Activated T-cell treated with anti-CD3 and anti-CD28 coated beads, Interleukin-2, amount 50 U/mL, for 72 hours (primary cell): ENCODE measurements around the gene APOLD1. TPM values are rescaled to one million over a fixed set of nuclear protein-coding genes. Genes with fewer than 3 reads are reported as not detected.
A peak's percentile ranks its signal among the peaks of the same experiment; 100 is the strongest.
"Not testable (repeated sequence)": the region's sequence is repeated elsewhere in the genome, so short reads cannot be mapped to it uniquely, and the experiment has no call there.

Experiments
- ATAC-seq, 2 donors: fragments of 150-1000 bp; cut with Tn5 transposase; replicated peaks in 1 of 2; 2 replicates each; pipeline ENCODE4 v1.10.0; 2021; ENCODE audit warnings: moderate library complexity in 2 of 2, mild to moderate bottlenecking in 1 of 2
- DNase-seq, 2 donors: peaks; one replicate each; pipeline ENCODE4 v3.0.0; 2021 to 2022; ENCODE audit warnings: mixed read lengths in 1 of 2
- H3K27ac Mint-ChIP-seq: one replicate; pipeline ENCODE4 v1.8.0; 2022; ENCODE audit warnings: mild to moderate bottlenecking, moderate library complexity, mixed read lengths
- H3K27me3 Mint-ChIP-seq: one replicate; pipeline ENCODE4 v1.8.0; 2022; ENCODE audit warnings: low read depth, mixed read lengths
- H3K36me3 Mint-ChIP-seq, 2 donors: one replicate each; pipeline ENCODE4 v1.8.0; 2022; ENCODE audit warnings: mixed read lengths in 2 of 2, mild to moderate bottlenecking in 1 of 2; ENCODE audit not compliant: insufficient read depth in 2 of 2
- H3K4me1 Mint-ChIP-seq: one replicate; pipeline ENCODE4 v1.8.0; 2022; ENCODE audit warnings: low read depth, mixed read lengths
- H3K4me3 Mint-ChIP-seq, 2 donors: one replicate each; pipeline ENCODE4 v1.8.0; 2022; ENCODE audit warnings: mild to moderate bottlenecking in 2 of 2, mixed read lengths in 2 of 2, moderate library complexity in 2 of 2
- H3K9me3 Mint-ChIP-seq, 2 donors: one replicate each; pipeline ENCODE4 v1.8.0; 2022; ENCODE audit warnings: mixed read lengths in 2 of 2
- total RNA-seq, 2 donors: library from RNA; stranded (reverse); gene quantifications; one replicate each; pipeline ENCODE4 v1.2.3, GENCODE V29; 2022

APOLD1 gene
- total RNA-seq, 2 donors from 2014 or later, result 10.4 to 12.8 TPM

DNA sequence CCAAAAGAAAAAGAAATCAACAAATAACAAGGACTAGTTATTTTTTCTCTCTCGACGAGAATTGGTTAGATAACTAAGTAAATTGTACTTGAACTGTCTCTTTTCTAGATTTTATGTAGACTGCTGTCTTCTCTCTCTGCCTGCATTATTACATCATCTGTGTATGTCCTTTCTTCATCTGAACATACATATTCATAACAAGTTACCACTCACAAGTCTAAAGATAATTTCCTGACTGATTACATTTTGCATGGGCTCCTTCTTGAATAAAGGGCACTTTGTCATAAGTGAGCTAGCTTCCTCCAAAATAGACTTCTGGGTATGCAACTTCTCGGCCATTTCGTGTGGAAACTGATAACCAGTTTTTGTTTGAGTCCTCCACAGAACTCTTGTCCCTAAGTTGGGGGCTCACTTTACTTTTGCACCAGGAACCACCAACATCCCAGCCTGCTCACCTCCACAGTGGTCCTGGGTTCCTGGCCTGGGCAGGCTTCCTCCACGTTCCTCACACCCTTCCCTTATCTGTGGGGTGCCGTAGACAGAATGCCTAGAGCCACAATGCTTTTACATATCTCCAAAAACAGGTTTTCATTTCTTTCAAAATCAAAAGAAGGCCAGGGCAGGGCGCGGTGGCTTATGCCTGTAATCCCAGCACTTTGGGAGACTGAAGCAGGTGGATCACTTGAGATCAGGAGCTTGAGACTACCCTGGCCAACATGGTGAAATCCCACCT, 21.5 kb downstream of the APOLD1 start:
- no peak for DNase-seq
- no peaks in the 10 kb centered on the region for H3K9me3 Mint-ChIP-seq
- H3K27ac Mint-ChIP-seq, result peak overlapping the region; percentile 76
- H3K4me3 Mint-ChIP-seq, result peak overlapping the region in 1 of 2 donors; percentile 41
- no peaks in the 10 kb centered on the region for H3K27me3 Mint-ChIP-seq
- H3K36me3 Mint-ChIP-seq, result no peaks in the 10 kb centered on the region
- peaks cover 59% of the 10 kb centered on the region for H3K4me1 Mint-ChIP-seq
- ATAC-seq, result no peak

DNA sequence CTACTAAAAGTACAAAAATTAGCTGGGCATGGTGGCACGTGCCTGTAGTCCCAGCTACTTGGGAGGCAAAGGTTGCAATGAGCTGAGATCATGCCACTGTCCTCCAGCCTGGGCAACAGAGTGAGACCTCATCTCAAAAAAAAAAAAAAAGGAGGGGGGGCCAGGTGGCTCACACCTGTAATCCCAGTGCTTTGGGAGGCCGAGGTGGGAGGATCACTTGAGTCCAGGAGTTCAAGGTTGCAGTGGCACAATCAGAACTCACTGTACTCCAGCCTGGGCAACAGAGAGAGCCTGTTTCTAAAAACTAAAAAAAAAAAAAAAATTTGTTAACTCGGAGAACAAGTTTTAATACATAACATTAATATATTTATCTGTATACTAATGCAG, 22.1 kb downstream of the APOLD1 start:
- Mint-ChIP-seq H3K27ac (peak overlapping the region; percentile 76), H3K4me3 (peak overlapping the region; percentile 26 to 41), H3K4me1 (peaks cover 53% of the 10 kb centered on the region)
- not testable (repeated sequence) for H3K36me3 Mint-ChIP-seq, DNase-seq, H3K9me3 Mint-ChIP-seq, ATAC-seq, H3K27me3 Mint-ChIP-seq

DNA sequence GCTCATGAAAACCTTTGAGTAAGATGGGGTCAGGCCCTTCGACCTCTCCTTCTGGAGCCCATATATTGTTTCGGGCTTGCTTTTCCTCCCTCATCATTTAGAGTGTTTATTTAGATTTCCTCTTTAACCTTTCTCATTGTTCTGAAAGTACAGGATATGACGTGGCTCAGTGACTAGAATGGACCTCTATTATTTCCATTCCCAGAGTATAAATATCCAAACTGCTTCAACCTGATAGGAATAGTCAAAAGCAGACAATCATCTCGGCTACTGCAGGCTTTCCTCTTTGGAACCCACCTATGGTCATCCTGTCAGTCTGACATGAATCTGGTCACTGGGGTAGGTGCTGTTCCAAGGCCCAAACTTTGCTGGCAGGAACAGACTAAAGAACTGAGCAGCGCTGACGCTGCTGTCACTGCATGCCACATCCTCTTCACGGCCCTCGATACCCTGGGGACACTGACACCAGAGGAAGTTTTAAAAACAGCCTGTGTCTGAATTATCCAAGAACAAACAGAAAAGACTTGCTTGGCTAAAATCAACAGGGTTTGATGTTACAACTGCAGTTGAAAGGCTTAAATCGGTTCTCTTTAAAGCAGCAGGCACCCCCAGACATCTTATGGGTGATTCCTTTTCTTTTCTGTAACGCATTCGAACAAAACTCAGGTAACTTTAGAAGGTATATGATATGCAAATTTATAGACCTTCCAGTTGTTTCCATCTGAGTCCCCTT, 22.7 kb downstream of the APOLD1 start:
- peak overlapping the region; percentile 68 for H3K27ac Mint-ChIP-seq

DNA sequence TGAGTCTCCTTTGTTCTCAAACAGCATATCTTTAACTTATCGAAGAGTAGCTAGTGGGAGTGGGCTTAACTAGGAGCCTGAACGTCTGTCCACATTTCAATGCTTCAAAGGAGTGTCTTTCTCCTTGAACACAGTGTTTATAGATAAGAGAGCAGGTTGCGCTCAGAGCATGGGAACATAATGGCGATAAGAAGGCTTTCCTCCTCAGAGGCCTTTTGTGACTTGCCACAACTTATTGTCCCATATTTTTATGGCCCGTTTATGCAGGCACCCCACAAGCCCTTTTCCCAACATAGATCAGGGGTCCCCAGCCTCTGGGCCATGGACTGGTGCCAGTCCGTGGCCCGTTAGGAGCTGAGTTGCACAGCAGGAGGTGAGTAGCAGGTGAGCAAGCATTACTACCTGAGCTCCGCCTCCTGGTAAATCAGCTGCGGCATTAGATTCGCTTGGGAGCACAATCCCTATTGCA, 25.1 kb downstream of the APOLD1 start:
- no peak for ATAC-seq
- Mint-ChIP-seq H3K4me3 (no peak overlapping the region), H3K36me3 (peaks cover 6 to 10% of the 10 kb centered on the region in 2 donors), H3K27me3 (no peaks in the 10 kb centered on the region), H3K4me1 (peaks cover 58% of the 10 kb centered on the region), H3K27ac (no peak overlapping the region), H3K9me3 (no peaks in the 10 kb centered on the region)
- DNase-seq, result no peak

More for the DNA sequence above, 22.7 kb downstream of the APOLD1 start:
- DNase-seq (peak; percentile 51 to 61), ATAC-seq (peak; percentile 72 to 79)
- Mint-ChIP-seq H3K4me3 (peak overlapping the region; percentile 65 to 76), H3K27me3 (no peaks in the 10 kb centered on the region), H3K36me3 (peaks cover 0 to 1% of the 10 kb centered on the region in 2 donors), H3K9me3 (no peaks in the 10 kb centered on the region), H3K4me1 (peaks cover 53% of the 10 kb centered on the region)

DNA sequence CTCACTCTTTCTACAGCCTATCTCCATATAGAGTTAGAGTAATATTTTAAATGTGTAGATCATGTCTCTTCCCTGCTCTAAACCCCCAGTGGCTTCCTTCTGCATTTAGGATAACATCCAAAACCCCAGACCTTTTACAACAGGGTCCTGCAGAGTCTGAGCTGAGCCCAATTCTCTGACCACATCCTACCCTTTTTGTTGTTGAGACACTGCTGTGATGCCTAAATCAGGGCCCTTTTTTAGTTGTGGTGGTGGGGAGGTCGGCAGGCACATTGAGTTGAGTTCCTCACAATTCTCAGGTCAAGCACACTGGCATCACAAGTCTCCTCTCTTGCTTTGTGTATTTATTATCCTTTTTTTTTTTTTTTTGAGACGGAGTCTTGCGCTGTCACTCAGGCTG, 25.9 kb downstream of the APOLD1 start:
- Mint-ChIP-seq H3K4me3 (no peak overlapping the region), H3K36me3 (peaks cover 10 to 17% of the 10 kb centered on the region in 2 donors), H3K9me3 (no peaks in the 10 kb centered on the region), H3K4me1 (peaks cover 66% of the 10 kb centered on the region), H3K27me3 (no peaks in the 10 kb centered on the region), H3K27ac (no peak overlapping the region)
- no peak for DNase-seq
- ATAC-seq, result no peak

DNA sequence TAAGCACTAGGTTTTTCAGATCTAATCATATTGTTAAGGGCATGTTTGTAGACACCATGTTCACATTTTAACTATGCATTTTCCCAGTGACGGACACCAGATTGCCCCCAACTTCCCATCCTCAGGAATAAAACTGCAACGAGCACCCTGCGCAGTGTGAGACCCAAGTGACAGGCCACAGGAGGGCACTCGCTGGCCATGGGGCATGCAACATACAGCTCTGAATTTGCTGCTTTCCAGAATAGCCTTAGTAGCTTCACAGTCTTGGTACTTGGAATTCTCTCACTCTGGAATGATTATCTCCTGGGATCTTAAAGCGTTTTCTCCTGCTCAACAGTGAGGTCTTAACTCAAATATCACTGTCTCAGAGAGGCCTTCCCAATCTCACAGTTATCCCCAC, 26.7 kb downstream of the APOLD1 start:
- no peak for DNase-seq
- Mint-ChIP-seq H3K36me3 (peaks cover 10 to 21% of the 10 kb centered on the region in 2 donors), H3K27me3 (no peaks in the 10 kb centered on the region), H3K4me3 (no peak overlapping the region), H3K9me3 (no peaks in the 10 kb centered on the region), H3K27ac (no peak overlapping the region), H3K4me1 (peaks cover 67% of the 10 kb centered on the region)
- ATAC-seq, result no peak

DNA sequence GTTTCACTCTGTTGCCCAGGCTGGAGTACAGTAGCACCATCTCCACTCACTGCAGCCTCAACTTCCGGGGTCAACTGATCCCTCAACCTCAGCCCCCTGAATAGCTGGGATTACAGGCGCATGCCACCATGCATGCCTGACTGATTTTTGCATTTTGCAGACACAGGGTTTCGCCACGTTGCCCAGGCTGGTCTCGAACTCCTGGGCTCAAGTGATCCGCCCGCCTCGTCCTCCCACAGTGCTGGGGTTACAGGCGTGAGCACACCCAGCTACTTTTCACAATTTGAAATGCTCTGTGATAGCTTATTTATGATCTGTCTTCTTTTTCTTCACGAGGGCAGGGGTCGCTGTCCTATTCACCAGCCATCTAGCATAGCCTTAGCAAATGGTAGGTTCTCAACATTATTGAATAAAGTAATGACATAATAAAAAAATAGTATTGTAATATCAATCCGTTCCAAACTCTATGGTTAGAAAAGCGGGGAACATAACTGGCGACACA, 27.2 kb downstream of the APOLD1 start:
- DNase-seq (no peak), ATAC-seq (peak; percentile 1 to 14)
- H3K9me3 Mint-ChIP-seq, result no peaks in the 10 kb centered on the region
- peak overlapping the region in 1 of 2 donors; percentile 98 for H3K4me3 Mint-ChIP-seq
- no peak overlapping the region for H3K27ac Mint-ChIP-seq
- H3K4me1 Mint-ChIP-seq, result peaks cover 64% of the 10 kb centered on the region
- peaks cover 10 to 23% of the 10 kb centered on the region in 2 donors for H3K36me3 Mint-ChIP-seq
- H3K27me3 Mint-ChIP-seq, result no peaks in the 10 kb centered on the region

DNA sequence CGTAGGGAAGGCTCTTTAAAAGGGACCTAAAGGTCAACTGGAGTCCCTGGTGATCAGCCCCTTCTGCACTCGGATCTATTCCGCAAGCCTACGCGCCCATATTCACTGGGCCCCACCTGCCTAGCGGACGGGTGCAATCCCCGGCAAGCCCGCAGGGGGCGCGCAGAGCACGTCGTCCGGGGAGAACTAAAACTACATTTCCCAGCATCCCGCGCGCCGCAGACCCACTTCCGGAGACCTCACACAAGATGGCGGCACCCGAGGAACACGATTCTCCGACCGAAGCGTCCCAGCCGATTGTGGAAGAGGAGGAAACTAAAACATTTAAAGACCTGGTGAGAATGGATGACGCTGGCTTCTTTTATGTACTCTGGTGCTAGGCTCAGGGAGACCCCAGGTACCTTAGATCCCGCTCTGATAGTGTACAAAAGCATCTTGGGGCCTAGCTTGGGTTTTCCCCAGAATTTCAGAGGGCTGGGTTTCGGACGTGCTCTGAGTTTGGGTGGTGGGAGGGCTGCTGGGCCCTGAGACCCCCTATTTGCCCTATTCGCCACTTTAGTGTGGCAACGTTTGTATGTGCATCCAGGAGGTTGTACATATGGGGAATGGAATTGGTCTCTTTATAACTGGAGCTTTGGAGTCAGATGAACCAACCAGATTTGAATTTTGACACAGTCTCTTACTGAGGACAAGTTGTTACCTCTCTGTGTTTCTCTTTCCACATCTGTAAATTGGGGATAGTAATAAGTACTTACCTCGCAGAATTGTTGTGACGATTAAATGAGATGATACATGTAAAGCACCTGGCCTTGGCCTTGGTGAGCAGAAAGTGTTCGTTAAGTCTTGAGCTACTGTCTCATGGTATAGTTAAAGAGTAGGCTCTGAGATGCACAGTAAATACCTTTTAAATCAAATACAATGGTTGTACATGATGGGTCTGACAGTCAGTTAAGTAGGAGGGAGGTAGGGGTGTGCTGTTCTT, 28.0 kb downstream of the APOLD1 start, which contains the start of gene DDX47:
DDX47 (plus strand) TSS at position 227 of the 982 bp plus-strand sequence; CDS start at position 249, 22 bp downstream.
- no peaks in the 10 kb centered on the region for H3K27me3 Mint-ChIP-seq
- DNase-seq (peak; percentile 97 to 99), ATAC-seq (peak; percentile 93)
- peaks cover 10 to 24% of the 10 kb centered on the region in 2 donors for H3K36me3 Mint-ChIP-seq
- H3K9me3 Mint-ChIP-seq, result no peaks in the 10 kb centered on the region
- H3K4me3 Mint-ChIP-seq, result peak within 1 kb of the TSS; percentile 83 to 98
- peak within 1 kb of the TSS; percentile 73 for H3K27ac Mint-ChIP-seq
- H3K4me1 Mint-ChIP-seq, result peaks cover 62% of the 10 kb centered on the region

DNA sequence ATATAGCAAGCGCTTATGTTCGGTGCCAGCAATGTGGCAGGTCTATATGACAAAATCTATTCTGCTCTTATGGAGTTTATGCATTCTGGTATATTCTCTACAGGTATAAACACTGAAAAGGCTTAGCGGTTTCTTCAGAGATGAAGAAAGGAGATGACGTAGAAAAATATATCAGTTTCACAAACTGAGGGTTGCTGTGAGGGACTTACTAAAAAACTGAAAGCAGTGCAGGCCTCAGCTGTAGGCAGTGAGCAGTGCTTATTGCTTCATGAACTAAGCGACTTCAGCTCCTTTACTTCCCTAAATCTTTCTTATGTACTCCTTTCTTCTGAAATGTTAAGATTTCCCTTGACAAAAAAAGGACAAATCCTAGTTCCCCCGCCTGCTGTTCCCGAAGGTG, 32.2 kb downstream of the APOLD1 start:
- no peak overlapping the region for H3K4me3 Mint-ChIP-seq
- DNase-seq (no peak), ATAC-seq (no peak)
- no peaks in the 10 kb centered on the region for H3K27me3 Mint-ChIP-seq
- H3K9me3 Mint-ChIP-seq, result no peaks in the 10 kb centered on the region
- H3K27ac Mint-ChIP-seq, result no peak overlapping the region
- peaks cover 74% of the 10 kb centered on the region for H3K4me1 Mint-ChIP-seq
- peaks cover 13 to 42% of the 10 kb centered on the region in 2 donors for H3K36me3 Mint-ChIP-seq

DNA sequence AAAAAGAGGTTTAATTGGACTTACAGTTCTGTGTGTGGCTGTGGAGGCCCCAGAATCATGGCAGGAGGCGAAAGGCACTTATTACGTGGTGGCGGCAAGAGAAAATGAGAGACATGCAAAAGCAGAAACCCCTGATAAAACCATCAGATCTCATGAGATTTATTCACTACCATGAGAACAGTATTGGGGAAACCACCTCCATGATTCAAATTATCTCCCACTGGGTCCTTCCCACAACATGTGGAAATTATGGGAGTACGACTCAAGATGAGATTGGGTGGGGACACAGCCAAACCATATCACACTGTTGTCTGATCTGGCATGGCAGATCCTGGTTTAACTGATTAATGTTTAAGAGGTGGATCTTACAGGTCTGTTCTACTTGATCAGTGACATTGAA, 33.2 kb downstream of the APOLD1 start:
- Mint-ChIP-seq H3K27me3 (no peaks in the 10 kb centered on the region), H3K36me3 (peaks cover 13 to 52% of the 10 kb centered on the region in 2 donors), H3K4me3 (peak overlapping the region in 1 of 2 donors; percentile 2), H3K27ac (no peak overlapping the region), H3K4me1 (peaks cover 64% of the 10 kb centered on the region), H3K9me3 (no peaks in the 10 kb centered on the region)
- DNase-seq (no peak), ATAC-seq (peak in 1 of 2 donors; percentile 19)

DNA sequence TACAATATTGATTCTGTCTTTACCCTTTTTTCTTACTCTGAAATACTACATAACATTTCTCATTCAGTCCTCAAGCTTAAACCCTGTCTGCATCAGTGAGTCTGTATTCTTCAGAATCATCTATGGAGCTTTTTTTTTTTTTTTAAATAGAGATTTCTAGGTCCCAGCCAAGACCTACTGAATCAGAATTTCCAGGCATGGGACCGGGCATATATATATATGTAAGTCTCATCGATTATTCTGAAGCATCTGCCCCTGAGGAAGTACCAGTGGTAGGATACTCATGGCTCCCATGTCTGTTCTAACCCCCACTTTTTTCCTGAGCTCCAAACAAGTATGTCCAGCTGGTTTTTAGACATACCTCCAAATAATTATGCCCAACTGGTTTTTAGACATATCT, 33.8 kb downstream of the APOLD1 start:
- peak overlapping the region; percentile 20 for H3K27ac Mint-ChIP-seq
- H3K4me1 Mint-ChIP-seq, result peaks cover 58% of the 10 kb centered on the region
- peak overlapping the region in 1 of 2 donors; percentile 2 for H3K4me3 Mint-ChIP-seq
- H3K27me3 Mint-ChIP-seq, result no peaks in the 10 kb centered on the region
- ATAC-seq (no peak), DNase-seq (no peak)
- peaks cover 13 to 53% of the 10 kb centered on the region in 2 donors for H3K36me3 Mint-ChIP-seq
- no peaks in the 10 kb centered on the region for H3K9me3 Mint-ChIP-seq

DNA sequence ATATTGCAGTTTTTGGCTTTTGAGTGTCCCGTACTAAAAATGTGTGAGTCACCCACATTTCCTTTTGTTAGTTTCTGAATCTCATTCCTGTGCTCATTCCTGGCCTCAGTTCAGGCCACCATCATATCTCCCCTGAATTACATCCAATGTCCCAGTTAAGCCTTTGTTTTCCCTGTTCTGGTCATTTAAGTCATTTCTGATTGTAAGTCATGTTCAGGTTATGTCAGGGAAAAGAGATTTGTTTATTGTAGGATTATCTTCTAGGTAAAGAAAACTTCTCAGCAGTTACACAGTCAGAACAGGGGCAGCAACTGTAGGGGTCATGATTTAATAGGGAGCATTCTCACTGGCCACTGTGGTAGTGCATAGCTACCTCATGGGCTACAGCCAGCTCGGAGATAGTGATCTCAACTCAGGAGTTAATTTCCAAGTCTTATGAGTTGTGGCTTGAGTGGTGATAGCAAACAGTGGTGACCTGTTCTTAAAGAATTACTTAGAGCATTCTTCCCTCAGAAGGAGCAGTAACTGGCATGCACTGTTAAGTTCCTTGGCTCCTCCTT, 34.4 kb downstream of the APOLD1 start:
- Mint-ChIP-seq H3K4me1 (peaks cover 52% of the 10 kb centered on the region), H3K27ac (peak overlapping the region; percentile 20), H3K27me3 (no peaks in the 10 kb centered on the region), H3K9me3 (no peaks in the 10 kb centered on the region), H3K36me3 (peaks cover 15 to 49% of the 10 kb centered on the region in 2 donors), H3K4me3 (no peak overlapping the region)
- DNase-seq (no peak), ATAC-seq (no peak)
